Pons (tissue), 1 donor: ENCODE results near the gene SYNPO.

Experiments
- DNase-seq: peaks from one replicate; pipeline ENCODE4 v3.0.0-alpha.2; 2016; ENCODE audit warnings: low spot score

The SYNPO gene

DNA sequence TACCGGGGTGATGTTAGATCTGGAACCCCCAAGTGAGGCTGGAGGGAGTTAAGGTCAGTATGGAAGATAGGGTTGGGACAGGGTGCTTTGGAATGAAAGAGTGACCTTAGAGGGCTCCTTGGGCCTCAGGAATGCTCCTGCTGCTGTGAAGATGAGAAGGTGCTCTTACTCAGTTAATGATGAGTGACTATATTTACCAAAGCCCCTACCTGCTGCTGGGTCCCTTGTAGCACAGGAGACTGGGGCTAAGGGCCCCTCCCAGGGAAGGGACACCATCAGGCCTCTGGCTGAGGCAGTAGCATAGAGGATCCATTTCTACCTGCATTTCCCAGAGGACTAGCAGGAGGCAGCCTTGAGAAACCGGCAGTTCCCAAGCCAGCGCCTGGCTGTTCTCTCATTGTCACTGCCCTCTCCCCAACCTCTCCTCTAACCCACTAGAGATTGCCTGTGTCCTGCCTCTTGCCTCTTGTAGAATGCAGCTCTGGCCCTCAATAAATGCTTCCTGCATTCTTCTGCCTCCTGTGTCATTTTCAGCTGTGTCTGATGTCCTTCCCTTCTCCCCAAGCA, 18.3 kb downstream of the SYNPO start:
- DNase-seq: no peak

DNA sequence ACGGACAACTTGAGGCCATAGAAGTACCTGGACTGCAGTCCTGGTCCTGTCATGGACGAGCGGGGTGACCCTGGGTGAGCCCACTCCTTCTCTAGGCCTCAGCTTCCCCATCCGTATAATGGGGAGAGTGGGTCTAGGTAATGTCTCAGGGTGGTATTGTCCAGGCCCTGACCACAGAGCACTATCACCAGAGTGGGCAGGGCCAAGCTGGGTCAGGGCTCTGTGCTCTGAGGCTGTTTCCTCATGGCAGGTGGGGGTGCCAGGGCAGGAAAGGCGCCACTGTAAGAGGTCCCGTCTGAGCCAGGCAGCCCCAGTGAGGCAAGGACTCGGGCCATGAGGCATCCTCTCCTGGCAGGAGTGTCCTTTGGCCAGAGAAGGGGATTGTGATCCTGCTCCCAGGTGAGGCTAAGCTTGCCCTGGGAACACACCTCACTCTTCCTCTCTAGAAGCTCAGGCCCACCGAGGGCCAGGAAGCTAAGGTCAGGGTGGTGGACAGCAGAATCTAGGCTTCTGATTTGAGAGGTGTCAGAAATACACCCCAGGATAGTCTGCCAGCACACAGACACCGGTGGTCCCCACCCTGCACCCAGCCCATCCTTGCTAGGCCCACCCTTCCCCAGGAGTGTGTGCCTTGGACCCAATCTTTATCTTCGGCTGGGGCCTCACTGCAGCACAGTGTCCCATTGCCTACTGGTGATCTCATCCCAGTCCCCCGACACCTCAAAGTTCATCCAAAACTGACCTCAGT, 19.1 kb downstream of the SYNPO start:
- no peak for DNase-seq

DNA sequence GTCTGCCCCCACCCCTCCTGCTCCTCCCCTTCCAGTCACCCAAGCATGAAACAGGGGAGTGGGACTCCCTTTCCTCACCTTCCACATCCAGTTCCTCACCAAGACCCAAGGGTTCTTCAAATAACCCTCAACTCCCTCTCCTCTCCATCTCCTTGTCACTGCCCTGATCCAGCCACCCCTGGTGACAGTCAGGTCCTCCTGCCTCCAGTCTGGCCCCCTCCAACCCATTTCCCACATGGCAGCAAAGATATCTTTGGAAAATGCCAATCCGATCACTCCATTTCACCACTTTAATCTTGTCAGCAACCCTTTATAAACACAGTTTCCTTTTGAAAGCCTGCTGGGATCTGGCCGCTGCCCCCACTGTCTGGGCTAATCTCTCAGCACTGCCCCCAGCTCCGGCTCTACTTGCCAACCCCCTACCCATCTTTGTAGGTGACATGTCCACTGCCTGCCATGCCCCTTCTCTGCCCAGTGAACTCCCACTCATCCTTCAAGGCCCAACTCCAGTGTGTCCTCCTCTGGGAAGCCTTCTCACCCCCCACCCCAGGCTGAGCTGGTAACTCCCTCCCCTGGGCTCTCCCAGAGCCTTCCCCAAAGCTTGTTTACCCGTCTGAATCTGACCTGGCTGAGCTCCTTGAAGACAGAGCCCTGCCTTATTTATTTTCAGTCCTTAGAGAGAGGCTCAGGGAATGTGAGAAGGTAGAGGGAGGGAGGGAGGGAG, 19.8 kb downstream of the SYNPO start:
- DNase-seq: no peak

DNA sequence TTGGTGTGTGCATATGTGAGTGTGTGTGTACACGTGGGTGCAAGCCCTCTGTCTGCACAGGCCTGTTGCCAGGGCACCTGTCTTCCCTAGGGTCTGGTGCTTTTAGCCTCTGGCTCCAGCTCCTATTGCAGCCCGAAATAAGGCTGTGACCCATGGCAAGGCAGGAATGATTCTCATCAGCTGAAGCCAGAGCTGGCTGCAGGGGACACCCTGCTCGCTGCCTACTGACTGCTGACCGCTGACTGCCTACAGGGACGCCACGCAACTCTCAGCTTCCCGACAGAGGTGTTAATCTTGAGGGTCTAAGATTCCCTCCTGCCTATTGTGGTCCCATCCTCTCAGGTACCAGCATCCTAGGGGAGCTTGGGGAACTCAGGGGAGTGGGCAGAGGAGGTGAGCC, 20.6 kb downstream of the SYNPO start, which contains the start of gene MYOZ3:
Gene MYOZ3 (plus strand): TSS at position 166 of the 400 bp plus-strand sequence. CDS start 1,691 bp downstream, outside the sequence.
- no peak for DNase-seq

DNA sequence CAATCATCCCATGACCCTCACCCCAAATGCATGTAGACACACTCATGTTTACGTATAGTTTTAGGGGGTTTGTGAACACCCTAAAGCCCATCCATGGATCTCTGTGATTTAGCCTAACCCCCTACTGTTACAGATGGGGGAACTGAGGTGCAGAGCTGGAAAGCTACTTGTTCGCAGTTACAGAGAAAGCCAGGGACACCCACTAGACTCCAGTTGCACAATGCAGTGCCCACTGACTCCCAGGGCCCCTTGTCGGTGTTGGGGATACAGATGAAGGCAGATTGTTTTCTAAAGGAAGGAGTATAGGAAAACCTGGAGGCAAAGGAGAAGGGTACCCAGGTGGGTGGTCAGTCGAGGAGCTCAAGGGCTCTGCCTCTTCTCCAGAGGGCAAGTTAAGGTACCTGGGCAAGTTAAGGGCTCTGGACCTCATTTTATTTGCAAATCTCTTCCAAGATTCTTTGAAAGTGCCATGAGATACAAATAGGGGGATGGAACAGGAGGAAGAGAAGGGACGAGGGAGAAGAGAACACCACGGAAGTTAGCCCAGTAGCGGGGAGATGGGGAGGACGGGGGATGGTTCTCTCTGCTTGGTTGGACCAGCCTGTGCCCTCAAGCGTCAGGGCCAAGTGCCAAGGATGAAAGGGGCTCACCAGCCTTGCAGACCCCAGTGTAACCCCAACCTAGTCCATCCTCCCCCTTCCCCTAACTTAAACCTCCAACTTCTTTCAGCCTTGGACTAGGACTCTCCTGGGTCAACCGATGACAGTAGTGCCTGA, 21.5 kb downstream of the SYNPO start:
- DNase-seq: no peak

DNA sequence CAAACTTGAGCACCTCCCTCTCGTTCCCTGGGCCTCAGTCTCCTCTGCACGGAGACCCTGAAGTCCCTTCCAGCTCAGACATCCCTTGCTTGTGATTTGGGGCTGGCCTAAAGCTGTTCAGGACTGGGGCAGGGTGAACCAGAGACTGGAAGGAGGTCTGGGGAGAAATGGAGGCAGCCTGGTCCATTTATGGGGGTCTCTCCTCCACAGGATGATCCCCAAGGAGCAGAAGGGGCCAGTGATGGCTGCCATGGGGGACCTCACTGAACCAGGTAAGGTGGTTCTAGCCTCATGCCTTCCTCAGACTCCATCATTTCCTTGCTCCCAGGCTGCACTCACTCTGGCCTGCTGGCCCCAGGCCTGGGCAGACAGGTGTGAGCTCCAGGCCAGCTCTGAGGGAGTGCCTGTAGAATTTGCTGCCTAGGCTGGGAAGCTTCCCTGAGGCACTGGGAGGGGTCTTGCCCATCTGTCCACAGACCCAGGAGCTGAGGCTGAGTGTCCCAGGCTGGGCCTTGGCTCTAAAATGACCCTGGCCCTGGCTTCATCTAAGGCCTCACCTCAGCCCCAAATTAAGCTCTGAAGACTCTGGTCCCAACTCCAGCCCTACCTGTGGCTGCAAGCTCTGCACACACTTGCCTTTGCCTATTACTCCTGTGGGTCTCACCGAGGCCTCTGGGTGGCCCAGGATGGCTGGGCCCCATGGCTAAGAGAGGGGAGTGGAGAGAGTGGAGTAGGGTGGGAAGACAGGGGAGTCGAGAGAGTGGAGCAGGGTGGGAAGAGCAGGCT, 22.5 kb downstream of the SYNPO start:
- no peak for DNase-seq

DNA sequence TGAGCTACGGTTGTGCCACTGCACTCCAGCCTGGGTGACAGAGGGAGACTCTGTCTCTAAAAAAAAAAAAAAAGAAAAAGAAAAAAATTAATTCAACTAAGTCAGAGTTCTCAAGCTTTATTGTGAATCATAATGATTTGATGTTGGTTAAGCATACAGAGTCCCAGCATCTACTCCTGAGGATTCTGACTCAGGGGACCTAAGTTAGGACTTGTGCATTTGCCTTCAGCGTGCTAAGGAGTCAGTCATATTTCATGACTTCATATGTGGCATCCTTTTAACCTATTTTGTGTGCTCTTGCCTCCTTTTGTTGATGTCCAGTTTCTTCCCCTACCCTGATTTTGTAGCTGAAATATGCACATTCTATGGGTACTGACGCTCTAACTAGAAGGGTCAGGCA, 23.5 kb downstream of the SYNPO start:
- no peak for DNase-seq

DNA sequence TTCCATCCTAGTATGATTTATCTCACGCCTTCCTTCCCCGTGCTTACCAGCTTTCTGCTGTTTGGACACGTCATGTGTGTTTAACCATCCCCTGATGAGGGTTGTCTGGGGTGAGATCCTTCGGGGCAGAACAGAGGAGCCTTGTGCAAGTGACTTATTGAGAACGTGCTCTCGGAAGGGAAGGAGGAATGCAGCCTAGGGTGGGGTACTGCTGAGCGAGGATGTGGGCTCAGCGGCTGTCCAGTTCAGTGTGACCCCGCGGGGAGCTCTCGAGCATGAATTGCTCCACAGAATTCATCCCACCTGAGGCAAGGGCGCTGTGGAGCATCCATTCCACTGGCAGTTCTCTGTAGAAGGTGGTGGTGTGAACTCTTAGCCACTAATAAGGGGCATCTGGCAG, 24.6 kb downstream of the SYNPO start:
- DNase-seq: no peak

DNA sequence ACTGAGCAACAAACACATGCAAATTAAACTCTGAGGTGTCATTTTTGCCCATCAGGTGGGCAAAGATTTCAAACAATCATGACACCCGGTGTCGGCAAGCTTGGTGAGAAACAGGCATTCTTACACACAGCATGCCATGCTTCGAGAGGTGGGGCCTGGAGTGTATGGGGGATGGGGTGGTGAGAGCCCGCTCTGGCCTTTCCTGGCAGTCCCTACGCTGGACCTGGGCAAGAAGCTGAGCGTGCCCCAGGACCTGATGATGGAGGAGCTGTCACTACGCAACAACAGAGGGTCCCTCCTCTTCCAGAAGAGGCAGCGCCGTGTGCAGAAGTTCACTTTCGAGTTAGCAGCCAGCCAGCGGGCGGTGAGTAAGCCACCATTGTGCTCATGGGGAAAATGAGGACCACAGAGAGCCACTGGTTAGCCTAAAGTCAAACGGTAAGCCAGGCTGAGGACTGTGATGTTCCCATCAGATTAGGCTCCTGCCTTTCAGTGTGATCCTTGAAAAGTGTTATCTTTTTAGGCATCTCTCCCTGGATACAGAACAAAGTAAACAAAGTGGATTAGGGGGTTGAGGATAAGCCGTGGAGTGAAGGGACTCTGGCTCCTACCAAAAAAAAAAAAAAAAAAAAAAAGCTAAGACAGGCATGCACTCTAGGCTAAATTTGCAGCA, 30.0 kb downstream of the SYNPO start:
- DNase-seq: no peak

DNA sequence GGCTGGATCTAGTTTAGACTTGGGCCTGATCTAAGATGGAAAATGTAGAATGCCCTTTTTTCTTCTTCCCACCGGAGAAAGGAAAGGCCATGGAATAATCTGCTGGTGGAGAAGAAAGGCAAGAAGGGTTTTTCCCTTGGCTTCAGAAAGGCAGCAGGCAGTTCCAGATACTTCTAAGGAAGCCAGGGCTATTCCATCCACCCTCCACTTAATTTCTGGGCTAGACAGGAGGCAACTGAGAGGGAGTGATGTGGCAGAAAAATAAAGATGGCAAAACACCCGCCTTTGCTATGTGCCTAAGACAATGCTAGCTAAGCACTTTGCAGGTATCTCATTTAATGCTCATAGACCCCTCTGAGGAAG, 30.5 kb downstream of the SYNPO start:
- DNase-seq: no peak

DNA sequence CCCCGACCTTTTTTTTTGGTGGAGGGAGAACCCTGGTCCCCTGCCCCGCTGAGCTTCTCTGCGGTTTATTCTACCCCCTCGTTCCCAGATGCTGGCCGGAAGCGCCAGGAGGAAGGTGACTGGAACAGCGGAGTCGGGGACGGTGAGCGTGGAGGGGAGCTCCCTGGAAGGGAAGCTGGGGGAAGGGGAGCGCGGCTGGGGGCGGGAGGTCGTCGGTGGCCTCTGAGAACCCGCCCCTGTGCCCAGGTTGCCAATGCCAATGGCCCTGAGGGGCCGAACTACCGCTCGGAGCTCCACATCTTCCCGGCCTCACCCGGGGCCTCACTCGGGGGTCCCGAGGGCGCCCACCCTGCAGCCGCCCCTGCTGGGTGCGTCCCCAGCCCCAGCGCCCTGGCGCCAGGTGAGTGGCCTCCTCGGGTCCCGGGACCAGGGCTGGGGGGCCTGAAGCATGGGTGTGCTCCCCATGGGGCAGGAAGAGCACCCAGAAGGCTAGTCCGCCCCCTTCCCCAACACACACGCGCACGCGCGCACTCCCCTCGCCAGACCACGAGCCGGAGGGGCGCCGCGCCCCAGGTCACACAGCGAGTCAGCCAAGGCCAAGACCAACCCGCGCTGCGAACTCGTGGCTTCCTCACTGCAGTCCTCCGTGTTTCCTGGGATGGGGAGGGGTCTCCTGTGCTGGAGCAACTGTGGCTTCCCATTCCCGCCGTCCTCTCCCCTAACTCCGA, 31.2 kb downstream of the SYNPO start:
- DNase-seq: no peak

DNA sequence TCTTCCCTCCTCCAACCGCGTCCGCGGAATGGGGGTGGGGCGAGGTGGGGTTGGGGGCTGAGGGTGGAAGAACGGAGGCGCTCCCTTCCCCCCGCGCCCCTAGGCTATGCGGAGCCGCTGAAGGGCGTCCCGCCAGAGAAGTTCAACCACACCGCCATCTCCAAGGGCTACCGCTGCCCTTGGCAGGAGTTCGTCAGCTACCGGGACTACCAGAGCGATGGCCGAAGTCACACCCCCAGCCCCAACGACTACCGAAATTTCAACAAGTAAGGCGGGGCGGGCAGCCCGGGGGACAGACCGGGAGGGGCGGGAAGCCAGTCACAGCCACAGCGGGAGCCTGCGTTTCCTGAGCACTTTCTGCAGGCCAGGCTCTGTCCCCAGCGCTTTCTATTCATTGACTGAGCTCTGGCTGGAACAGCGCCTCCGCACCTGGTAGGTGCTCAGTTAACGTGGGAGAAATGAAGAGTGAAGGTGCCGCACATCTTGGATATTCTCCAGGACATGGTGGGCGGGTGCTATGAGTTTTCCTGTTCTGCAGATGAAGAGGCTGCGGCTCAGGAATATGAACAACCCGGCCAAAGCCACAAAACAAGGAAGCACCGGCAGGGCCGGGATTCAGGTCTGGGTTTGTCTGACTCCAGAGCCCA, 31.9 kb downstream of the SYNPO start:
- DNase-seq: no peak

DNA sequence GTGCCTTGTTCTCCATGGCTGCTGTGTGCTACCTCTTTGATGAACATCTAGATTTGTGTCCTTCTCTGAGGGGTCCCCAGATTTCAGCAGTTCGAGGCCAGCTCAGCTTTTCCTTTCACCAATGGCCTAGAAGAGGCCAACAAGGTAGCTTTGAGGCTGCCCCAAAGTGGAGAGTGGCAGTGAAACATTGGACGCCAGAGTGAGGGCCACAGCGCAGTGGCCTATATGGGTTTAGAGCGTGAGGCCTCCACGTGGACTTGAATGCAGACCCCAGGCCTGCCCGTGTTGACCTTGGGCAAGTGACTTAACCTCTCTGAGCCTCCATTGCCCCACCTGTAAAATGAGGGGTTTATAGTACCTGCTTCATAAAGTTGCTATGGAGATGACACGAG, 32.4 kb downstream of the SYNPO start:
- DNase-seq: no peak

DNA sequence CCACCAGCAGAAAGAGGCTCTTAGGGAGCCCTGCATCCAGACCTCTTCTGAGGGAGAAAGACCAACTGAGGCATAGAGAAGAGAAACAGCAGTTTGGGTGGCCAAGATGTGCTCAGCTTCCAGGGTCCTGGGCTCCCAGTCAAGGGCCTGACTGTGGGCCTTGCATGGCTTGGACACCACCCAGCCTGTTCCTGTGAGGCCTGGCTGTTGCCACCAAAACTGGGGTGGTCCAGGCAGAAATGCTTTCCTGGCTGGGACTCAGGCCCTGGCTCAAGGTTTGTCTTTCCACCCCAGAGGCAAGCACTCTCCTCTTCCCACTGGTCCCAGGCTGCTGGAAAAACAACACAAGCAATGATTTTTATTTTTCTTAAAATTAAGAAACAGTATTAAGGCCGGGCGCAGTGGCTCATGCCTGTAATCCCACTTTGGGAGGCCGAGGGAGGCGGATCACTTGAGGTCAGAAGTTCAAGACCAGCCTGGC, 33.9 kb downstream of the SYNPO start:
- DNase-seq: no peak

DNA sequence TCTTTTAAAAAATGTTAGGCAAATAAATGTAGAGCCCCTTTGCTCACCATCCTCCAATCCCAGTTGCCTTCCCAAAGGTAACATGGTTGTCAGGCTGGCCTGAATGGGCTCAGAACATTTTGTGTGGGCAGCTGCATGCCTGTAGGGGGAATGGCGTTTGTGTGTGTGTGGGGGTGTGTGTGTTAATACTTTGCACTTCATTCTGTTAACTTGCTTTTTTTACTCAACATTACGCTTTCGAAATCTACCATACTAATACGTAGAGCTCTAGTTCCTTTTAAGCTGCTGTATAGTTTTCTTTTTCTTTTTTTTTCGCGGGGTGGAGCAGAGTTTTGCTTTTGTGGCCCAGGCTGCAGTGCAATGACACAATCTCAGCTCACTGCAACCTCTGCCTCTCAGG, 34.6 kb downstream of the SYNPO start:
- no peak for DNase-seq

DNA sequence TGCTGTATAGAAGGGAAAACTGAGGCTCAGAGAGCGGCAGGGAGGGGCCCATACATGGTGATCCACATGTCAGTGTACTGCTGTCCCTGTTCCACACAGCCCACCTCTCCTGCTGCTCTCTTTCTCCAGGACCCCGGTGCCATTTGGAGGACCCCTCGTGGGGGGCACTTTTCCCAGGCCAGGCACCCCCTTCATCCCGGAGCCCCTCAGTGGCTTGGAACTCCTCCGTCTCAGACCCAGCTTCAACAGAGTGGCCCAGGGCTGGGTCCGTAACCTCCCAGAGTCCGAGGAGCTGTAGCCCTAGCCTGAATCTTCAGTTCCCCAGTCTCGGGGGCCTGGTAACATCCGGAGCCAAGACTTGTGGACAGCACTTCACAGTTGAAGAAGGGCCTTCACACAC, 36.1 kb downstream of the SYNPO start:
- no peak for DNase-seq

DNA sequence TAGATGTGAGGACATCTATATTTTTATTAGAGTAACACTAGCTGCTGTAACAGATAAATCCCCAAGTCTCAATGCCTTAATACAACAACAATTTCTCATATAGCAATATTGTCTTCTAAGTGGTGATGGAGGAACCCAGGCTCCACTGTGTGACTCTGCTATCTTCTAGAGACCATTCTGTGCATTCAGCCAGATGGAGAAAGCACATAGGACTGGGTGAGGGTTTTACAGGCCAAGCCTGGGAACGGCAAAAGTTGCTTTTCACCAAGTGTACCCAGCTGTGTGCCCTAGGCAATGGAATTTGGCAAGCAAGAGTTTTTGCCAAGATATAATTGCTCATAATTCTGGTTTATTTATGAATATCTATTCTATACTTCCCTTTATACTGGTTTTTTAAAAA, 48.7 kb downstream of the SYNPO start:
- DNase-seq: no peak

DNA sequence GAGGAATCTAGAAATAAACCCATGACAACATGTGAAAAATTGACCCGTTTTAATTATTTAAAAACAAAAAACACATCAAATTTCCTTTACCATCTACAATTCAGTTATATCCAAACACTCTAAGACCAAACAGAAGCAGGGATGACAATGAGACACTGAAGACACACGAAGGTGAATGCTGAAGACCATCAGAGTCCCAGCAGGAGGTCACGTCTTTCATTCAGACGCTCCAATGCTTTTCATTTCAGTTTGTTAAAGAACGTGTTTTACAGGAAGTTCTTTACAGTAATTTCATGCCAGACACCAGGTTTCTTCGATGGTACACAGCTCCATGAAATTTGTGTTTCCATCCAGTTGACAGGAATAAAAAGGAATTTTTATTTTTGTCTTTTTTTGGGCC, 50.3 kb downstream of the SYNPO start:
- DNase-seq: no peak

DNA sequence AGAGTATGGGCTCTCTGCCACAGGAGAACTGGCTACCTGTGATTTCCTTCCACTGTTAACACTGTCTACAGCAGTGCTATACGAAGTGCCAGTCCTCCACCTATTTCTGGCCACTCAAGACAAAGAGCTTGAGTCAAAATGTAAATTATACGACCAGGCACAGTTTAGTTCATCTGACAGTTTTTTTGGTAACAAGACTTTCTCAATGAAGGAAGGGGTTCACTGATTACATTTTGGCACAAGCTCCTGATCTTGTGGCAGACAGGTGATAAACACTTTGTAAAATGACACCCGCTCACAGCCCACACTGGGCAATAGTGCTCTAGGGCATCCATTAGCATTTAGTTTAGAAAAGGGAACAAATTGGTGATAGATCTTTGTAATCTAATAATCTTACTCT, 51.8 kb downstream of the SYNPO start:
- no peak for DNase-seq

DNA sequence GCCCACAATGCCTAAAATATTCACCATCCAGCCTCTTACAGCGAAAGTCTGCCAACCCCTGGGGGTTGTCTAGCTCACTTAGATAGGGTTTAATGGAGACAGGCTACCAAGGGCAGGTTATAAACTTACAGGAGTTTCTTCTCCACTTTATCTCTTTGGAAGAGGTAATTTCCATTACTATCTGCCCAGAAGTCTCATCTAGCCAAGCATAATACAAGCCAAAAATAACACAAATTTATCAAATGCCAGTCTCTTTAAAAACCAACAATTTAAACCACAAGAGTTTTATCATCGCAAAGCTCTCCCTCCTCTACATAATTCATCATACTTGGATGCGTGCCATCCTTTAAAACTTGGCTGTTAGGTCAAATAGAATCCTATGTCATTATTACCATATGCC, 54.2 kb downstream of the SYNPO start:
- no peak for DNase-seq
